ENCODE data around the gene ST7. TPM values are rescaled to one million over a fixed set of nuclear protein-coding genes. Genes with fewer than 3 reads are reported as not detected.

ST7 gene
- total and polyA plus RNA-seq, 2 of the 13 experiments (the other 11 are each of a cell fraction or from before 2014, with no cell fraction given), result 17.3 to 23.5 TPM

GRCh38 chr7:116978006-116978405 lies 24.7 kb downstream of the ST7 start:
- Histone ChIP-seq H3K27me3 (ENCODE audit: control insufficient read depth in 1 of 2, insufficient read depth in 2 of 2, low read length in 2 of 2) (no peaks in the 10 kb centered on the region), H2AFZ (ENCODE audit: low read length) (no peak overlapping the region), H3K9ac (ENCODE audit: insufficient read depth, low read depth, low read length) (no peak overlapping the region), H4K20me1 (ENCODE audit: insufficient read depth, low read length) (no peaks in the 10 kb centered on the region; the same call in 1 of the 2 replicates), H3K4me1 (ENCODE audit: insufficient read depth, low read length) (peaks cover 10% of the 10 kb centered on the region), H3K9me3 (ENCODE audit: low read length) (no peaks in the 10 kb centered on the region), H3K4me3 (replicated peaks in 1 of 3; ENCODE audit: insufficient read depth in 1 of 3, low read depth in 2 of 3, low read length in 3 of 3) (no peak overlapping the region), H3K36me3 (replicated peaks in 1 of 2; ENCODE audit: control insufficient read depth in 1 of 2, insufficient read depth in 2 of 2, low read length in 2 of 2) (no peaks in the 10 kb centered on the region; a peak in 1 of 5 replicates), H3K4me2 (ENCODE audit: low read depth, low read length) (no peak overlapping the region), H3K27ac (ENCODE audit: extremely low read length, insufficient read depth, low read length) (no peak overlapping the region), H3K79me2 (ENCODE audit: insufficient read depth, low read length) (peaks cover 5% of the 10 kb centered on the region)
- ChIA-PET POLR2A (no interaction called here), CTCF (ENCODE audit: low intra/inter-chr PET ratio, low total read pairs) (no interaction called here)
- BruUV-seq (replicated peaks), result no TSS peak
- no peak for ATAC-seq
- in situ Hi-C loops (cut with HindIII; ENCODE audit: extremely low pct_ligation_motif_present, low pct_unique_long_range_greater_than_20kb) (no loop called here), intact Hi-C loops (cut with micrococcal nuclease; ENCODE audit: unreplicated experiment) (no loop called here)
- TF ChIP-seq RBM39 (IDR thresholded peaks at IDR 0.05; ENCODE audit: low read depth, low read length, poor library complexity, severe bottlenecking) (no peak), ZNF441 (CRISPR knock-in tag; IDR thresholded peaks at IDR 0.05; ENCODE audit: borderline replicate concordance) (no peak), ZFP62 (CRISPR knock-in tag; IDR thresholded peaks at IDR 0.05) (no peak), NPAS2 (CRISPR knock-in tag; IDR thresholded peaks at IDR 0.05; ENCODE audit: borderline replicate concordance) (no peak), KLF6 (CRISPR knock-in tag; IDR thresholded peaks at IDR 0.05) (no peak), MYPOP (CRISPR knock-in tag; IDR thresholded peaks at IDR 0.05) (no peak)
- FAIRE-seq, result no peak
- DNase-seq (ENCODE audit: low spot score), result no peak
- WGBS (ENCODE audit: low lambda C conversion rate), result 84% methylated on average over 1 of the region's 1 CpG

DNA sequence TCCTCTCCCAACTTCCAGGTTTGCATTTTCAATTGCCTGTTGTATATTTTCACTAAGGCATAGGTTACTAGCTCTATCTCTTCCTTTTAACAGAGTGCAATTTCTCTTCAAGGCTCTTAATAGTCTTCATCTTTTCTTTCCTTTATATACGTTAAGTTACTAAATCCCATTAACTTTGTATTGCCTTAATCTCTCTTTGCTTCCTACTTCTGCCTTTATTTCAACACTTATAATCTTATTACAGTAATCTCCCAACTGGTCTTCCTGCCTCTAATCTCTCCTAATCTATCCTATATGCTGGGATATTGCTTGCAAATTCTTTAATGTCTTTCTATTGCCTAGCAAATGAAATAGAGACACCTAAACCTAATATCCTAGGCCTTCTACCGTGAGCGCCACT lies 26.1 kb downstream of the ST7 start:
- Histone ChIP-seq H3K79me2 (ENCODE audit: insufficient read depth, low read length) (peaks cover 4% of the 10 kb centered on the region), H3K9me3 (ENCODE audit: low read length) (no peaks in the 10 kb centered on the region), H3K9ac (ENCODE audit: insufficient read depth, low read depth, low read length) (no peak overlapping the region), H3K4me1 (ENCODE audit: insufficient read depth, low read length) (peaks cover 10% of the 10 kb centered on the region), H4K20me1 (ENCODE audit: insufficient read depth, low read length) (no peaks in the 10 kb centered on the region; the same call in 1 of the 2 replicates), H2AFZ (ENCODE audit: low read length) (no peak overlapping the region), H3K36me3 (replicated peaks in 1 of 2; ENCODE audit: control insufficient read depth in 1 of 2, insufficient read depth in 2 of 2, low read length in 2 of 2) (no peaks in the 10 kb centered on the region; a peak in 1 of 5 replicates), H3K4me2 (ENCODE audit: low read depth, low read length) (no peak overlapping the region), H3K27ac (ENCODE audit: extremely low read length, insufficient read depth, low read length) (no peak overlapping the region), H3K27me3 (ENCODE audit: control insufficient read depth in 1 of 2, insufficient read depth in 2 of 2, low read length in 2 of 2) (no peaks in the 10 kb centered on the region), H3K4me3 (replicated peaks in 1 of 3; ENCODE audit: insufficient read depth in 1 of 3, low read depth in 2 of 3, low read length in 3 of 3) (no peak overlapping the region)
- DNase-seq (ENCODE audit: low spot score) (no peak), FAIRE-seq (no peak), ATAC-seq (no peak)
- in situ Hi-C loops (cut with HindIII; ENCODE audit: extremely low pct_ligation_motif_present, low pct_unique_long_range_greater_than_20kb), result no loop called here
- POLR2A ChIA-PET, result no interaction called here
- CTCF ChIA-PET (ENCODE audit: low intra/inter-chr PET ratio, low total read pairs), result no interaction called here
- intact Hi-C loops (cut with micrococcal nuclease; ENCODE audit: unreplicated experiment), result no loop called here
- 98% methylated on average over 3 of the region's 3 CpGs for WGBS (ENCODE audit: low lambda C conversion rate)
- no TSS peak for BruUV-seq (replicated peaks)
- TF ChIP-seq PITX1 (CRISPR knock-in tag; IDR thresholded peaks at IDR 0.05) (no peak), MYPOP (CRISPR knock-in tag; IDR thresholded peaks at IDR 0.05) (no peak), PCBP2 (optimal IDR thresholded peaks at IDR 0.05; ENCODE audit: low read depth, low read length, poor library complexity, severe bottlenecking) (no peak), FOXP1 (IDR thresholded peaks at IDR 0.05) (no peak), FOXP1 (CRISPR knock-in tag; IDR thresholded peaks at IDR 0.05) (no peak), MAF1 (CRISPR knock-in tag; IDR thresholded peaks at IDR 0.05; ENCODE audit: borderline replicate concordance) (no peak), CBX5 (CRISPR knock-in tag; IDR thresholded peaks at IDR 0.05; ENCODE audit: borderline replicate concordance) (no peak), ARID2 (CRISPR knock-in tag; IDR thresholded peaks at IDR 0.05; ENCODE audit: borderline replicate concordance) (no peak), RELA (CRISPR knock-in tag; IDR thresholded peaks at IDR 0.05) (no peak), FOSL1 (CRISPR knock-in tag; IDR thresholded peaks at IDR 0.05; ENCODE audit: borderline replicate concordance) (no peak)
- TF ChIP-seq, protein P1, sequence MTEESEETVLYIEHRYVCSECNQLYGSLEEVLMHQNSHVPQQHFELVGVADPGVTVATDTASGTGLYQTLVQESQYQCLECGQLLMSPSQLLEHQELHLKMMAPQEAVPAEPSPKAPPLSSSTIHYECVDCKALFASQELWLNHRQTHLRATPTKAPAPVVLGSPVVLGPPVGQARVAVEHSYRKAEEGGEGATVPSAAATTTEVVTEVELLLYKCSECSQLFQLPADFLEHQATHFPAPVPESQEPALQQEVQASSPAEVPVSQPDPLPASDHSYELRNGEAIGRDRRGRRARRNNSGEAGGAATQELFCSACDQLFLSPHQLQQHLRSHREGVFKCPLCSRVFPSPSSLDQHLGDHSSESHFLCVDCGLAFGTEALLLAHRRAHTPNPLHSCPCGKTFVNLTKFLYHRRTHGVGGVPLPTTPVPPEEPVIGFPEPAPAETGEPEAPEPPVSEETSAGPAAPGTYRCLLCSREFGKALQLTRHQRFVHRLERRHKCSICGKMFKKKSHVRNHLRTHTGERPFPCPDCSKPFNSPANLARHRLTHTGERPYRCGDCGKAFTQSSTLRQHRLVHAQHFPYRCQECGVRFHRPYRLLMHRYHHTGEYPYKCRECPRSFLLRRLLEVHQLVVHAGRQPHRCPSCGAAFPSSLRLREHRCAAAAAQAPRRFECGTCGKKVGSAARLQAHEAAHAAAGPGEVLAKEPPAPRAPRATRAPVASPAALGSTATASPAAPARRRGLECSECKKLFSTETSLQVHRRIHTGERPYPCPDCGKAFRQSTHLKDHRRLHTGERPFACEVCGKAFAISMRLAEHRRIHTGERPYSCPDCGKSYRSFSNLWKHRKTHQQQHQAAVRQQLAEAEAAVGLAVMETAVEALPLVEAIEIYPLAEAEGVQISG (CRISPR knock-in tag; IDR thresholded peaks at IDR 0.05), result no peak
